Pancreas (tissue), 10 donors: ENCODE data around the gene SELENOT. TPM values are rescaled to one million over a fixed set of nuclear protein-coding genes. Genes with fewer than 3 reads are reported as not detected.
"Not testable (repeated sequence)": the region's sequence is repeated elsewhere in the genome, so short reads cannot be mapped to it uniquely, and the experiment has no call there.

Source experiments
- ATAC-seq, 4 donors: fragments of 200-7000 bp; cut with Tn5 transposase; one replicate each; pipeline versions ENCODE4 v1.8.0 to v1.9.1; 2020; ENCODE audit warnings: mild to moderate bottlenecking in 4 of 4, moderate library complexity in 4 of 4
- DNase-seq, 6 donors: peaks; one replicate each; pipeline ENCODE4 v3.0.0-alpha.2; 2020
- FAIRE-seq: peaks from 2 replicates; lab custom pipeline; 2012; peaks lifted over from hg19 to GRCh38; lab: Jason Lieb, UNC
- H3K27ac ChIP-seq, 4 donors: fragments of 200-600 bp; sonication (generic); 1 replicate in 3 of 4; 2 replicates in 1 of 4; pipeline versions ENCODE4 v1.5.0 to v1.8.0; 2020
- H3K27me3 ChIP-seq, 4 donors: fragments of 200-600 bp; one replicate each; pipeline ENCODE4 v1.8.0; 2021
- H3K36me3 ChIP-seq, 3 donors: fragments of 200-600 bp; sonication (generic) in 1 of 3; one replicate each; pipeline versions ENCODE4 v1.5.0 to v1.8.0; 2020 to 2021
- H3K4me1 ChIP-seq, 3 donors: fragments of 200-600 bp; one replicate each; pipeline ENCODE4 v1.8.0; 2021
- H3K4me3 ChIP-seq, 4 donors: fragments of 200-600 bp; sonication (generic) in 2 of 4; one replicate each; pipeline versions ENCODE4 v1.5.0 to v1.8.0; 2020 to 2021
- H3K9me3 ChIP-seq, 4 donors: fragments of 200-600 bp; one replicate each; pipeline ENCODE4 v1.8.0; 2021
- CTCF ChIP-seq, 4 donors: fragments of 200-600 bp; sonication (generic) in 3 of 4; IDR thresholded peaks; one replicate each; pipeline versions ENCODE4 v1.5.0 to v1.8.0; 2021; ENCODE audit warnings: antibody characterized with exemption in 4 of 4
- WGBS, 2 donors: extraction: QIAGEN DNeasy Blood & Tissue Kit; methylation state at CpG; one replicate each; pipeline ENCODE4 v1.1.7; 2013; 5-methylcytosine and 5-hydroxymethylcytosine counted together
- intact Hi-C, 3 donors: fragments of 100-400 bp; cut with DNase I; formaldehyde crosslinking; loops; one replicate each; pipeline versions ENCODE4 v1.11.1 to v1.14.2; 2022
- polyA plus RNA-seq, 2 donors: library from polyadenylated mRNA; stranded (reverse); fragments of 200-250 nt; gene quantifications; one replicate each; pipeline ENCODE4 v1.2.3, GENCODE V29; 2013
- total RNA-seq, 6 donors: library from RNA; stranded (reverse); fragmentation: NEBNext Ultra II Directional in 4 of 6; extraction: Animal tissue kit (Norgen Biotek cat#: 25700) in 4 of 6; gene quantifications; one replicate each; pipeline versions ENCODE4 v1.2.1 to v1.2.4, GENCODE V29; 2021 to 2023
- donor health status: healthy with polysubstance abuse.
- donor health status: DM: no; HTN: no; CAD: no; lungs with moderate emphysema.
- donor health status: DM: no; HTN: no; CAD: no.
- donor health status: control.
- donor health status: control.
- donor health status: Bipolar disorder and iron deficiency.
- donor health status: DM: yes; HTN: yes; CAD: no.
- donor health status: DM: no; HTN: no; CAD: no.
- donor health status: DM: no; HTN: no; CAD: no.
- donor health status: DM: yes; HTN: yes; CAD: no.

Gene SELENOT
- total and polyA plus RNA-seq, 8 donors = 11.2 to 56.9 (median 42.1) TPM

- intact Hi-C loops = no loop called here
These were observed 3.4 kb upstream of the SELENOT start for GRCh38 chr3:150599611-150600297.

GRCh38 chr3:150600647-150601530, 2.2 kb upstream of the SELENOT start:
- 89% methylated on average over 13 of the region's 13 CpGs for WGBS, 2 donors
- H3K27ac ChIP-seq, H3K36me3 ChIP-seq, H3K4me3 ChIP-seq, ATAC-seq, H3K9me3 ChIP-seq, intact Hi-C loops, DNase-seq, FAIRE-seq, H3K27me3 ChIP-seq: not testable (repeated sequence)
- H3K4me1 ChIP-seq = peaks cover 4 to 16% (median 15%) of the 10 kb centered on the region in 3 donors

More at GRCh38 chr3:150599611-150600297, 3.4 kb upstream of the SELENOT start:
- FAIRE-seq (no peak), DNase-seq (no peak), ATAC-seq (no peak)
- peaks cover 4 to 9% (median 4%) of the 10 kb centered on the region in 3 donors for H3K4me1 ChIP-seq
- no peak overlapping the region for H3K4me3 ChIP-seq
- TF ChIP-seq CTCF (IDR thresholded peaks at IDR 0.05) = no peak
- no peaks in the 10 kb centered on the region for H3K36me3 ChIP-seq
- H3K27ac ChIP-seq = no peak overlapping the region
- no peaks in the 10 kb centered on the region for H3K9me3 ChIP-seq
- H3K27me3 ChIP-seq = no peaks in the 10 kb centered on the region
- 65 to 69% methylated on average over 4 of the region's 4 CpGs for WGBS, 2 donors

- H3K27me3 ChIP-seq = no peaks in the 10 kb centered on the region
- H3K4me3 ChIP-seq = peak overlapping the region; percentile 68 to 81 (median 76)
- no peaks in the 10 kb centered on the region for H3K9me3 ChIP-seq
- peaks cover 4 to 30% (median 27%) of the 10 kb centered on the region in 3 donors for H3K4me1 ChIP-seq
- no peaks in the 10 kb centered on the region for H3K36me3 ChIP-seq
- ATAC-seq (peak; percentile 10 to 39 (median 32)), DNase-seq (no peak), FAIRE-seq (no peak)
- intact Hi-C loops = no loop called here
- no peak for TF ChIP-seq CTCF (IDR thresholded peaks at IDR 0.05)
- WGBS, 2 donors = 8 to 10% methylated on average over 6 of the region's 6 CpGs
- H3K27ac ChIP-seq = peak overlapping the region; percentile 79 to 93 (median 90)
These were observed 532 bp upstream of the SELENOT start for GRCh38 chr3:150602426-150603152.

GRCh38 chr3:150603980-150604319, 829 bp downstream of the SELENOT start:
- no peak for FAIRE-seq
- no peaks in the 10 kb centered on the region for H3K9me3 ChIP-seq
- no peaks in the 10 kb centered on the region for H3K27me3 ChIP-seq
- H3K27ac ChIP-seq = peak overlapping the region; percentile 79 to 93 (median 90)
- peak overlapping the region; percentile 68 to 81 (median 76) for H3K4me3 ChIP-seq
- 0% methylated on average over 11 of the region's 11 CpGs for WGBS, 2 donors
- no peak for DNase-seq
- ATAC-seq = peak in 3 of 4 donors; percentile 8 to 15 (median 9)
- peaks cover 4 to 37% (median 33%) of the 10 kb centered on the region in 3 donors for H3K4me1 ChIP-seq
- intact Hi-C loops = no loop called here
- H3K36me3 ChIP-seq = no peaks in the 10 kb centered on the region
- no peak for TF ChIP-seq CTCF (IDR thresholded peaks at IDR 0.05)
